ENCODE results near the gene ASPSCR1. TPM values are rescaled to one million over a fixed set of nuclear protein-coding genes. Genes with fewer than 3 reads are reported as not detected.

Gene ASPSCR1
- polyA plus RNA-seq, 1 experiment, result 15.4 TPM

DNA sequence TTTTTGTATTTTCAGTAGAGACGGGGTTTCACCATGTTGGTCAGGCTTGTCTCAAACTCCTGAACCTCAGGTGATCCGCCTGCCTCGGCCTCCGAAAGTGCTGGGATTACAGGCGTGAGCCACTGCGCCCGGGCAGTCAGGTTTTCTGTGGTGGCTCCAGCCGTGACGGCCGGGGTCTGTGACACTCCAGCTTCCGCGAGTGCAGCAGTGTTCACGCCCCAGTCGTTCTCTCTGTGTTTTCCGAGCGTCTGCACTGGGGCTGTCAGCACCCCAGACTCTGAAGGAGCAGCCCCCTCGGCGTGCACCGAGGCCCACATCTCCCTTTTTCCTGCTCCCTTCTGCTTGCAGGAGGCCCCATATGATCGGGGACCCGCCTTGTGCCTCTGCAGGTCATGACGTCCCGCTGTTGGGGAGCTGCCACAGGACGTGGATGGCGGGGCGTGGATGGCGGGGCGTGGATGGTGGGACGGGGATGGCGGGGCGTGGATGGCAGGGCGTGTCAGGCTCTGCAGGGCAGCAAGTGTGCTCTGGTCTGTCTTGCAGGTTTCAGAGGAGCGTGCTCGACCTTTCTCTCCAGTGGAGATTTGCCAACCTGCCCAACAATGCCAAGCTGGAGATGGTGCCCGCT lies 5.7 kb downstream of the ASPSCR1 start:
- CTCF ChIA-PET, result interaction anchor here (0.7 kb wide), 1 partner anchor 8 kb away, joined by 3 read pairs; no protein-coding TSS in a partner anchor
- TF ChIP-seq, protein P1, sequence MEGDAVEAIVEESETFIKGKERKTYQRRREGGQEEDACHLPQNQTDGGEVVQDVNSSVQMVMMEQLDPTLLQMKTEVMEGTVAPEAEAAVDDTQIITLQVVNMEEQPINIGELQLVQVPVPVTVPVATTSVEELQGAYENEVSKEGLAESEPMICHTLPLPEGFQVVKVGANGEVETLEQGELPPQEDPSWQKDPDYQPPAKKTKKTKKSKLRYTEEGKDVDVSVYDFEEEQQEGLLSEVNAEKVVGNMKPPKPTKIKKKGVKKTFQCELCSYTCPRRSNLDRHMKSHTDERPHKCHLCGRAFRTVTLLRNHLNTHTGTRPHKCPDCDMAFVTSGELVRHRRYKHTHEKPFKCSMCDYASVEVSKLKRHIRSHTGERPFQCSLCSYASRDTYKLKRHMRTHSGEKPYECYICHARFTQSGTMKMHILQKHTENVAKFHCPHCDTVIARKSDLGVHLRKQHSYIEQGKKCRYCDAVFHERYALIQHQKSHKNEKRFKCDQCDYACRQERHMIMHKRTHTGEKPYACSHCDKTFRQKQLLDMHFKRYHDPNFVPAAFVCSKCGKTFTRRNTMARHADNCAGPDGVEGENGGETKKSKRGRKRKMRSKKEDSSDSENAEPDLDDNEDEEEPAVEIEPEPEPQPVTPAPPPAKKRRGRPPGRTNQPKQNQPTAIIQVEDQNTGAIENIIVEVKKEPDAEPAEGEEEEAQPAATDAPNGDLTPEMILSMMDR (IDR thresholded peaks at IDR 0.05; ENCODE audit: insufficient read depth, low read depth, low read length), result no peak
- no peaks in the 10 kb centered on the region for H3K27me3 ChIP-seq (ENCODE audit: control insufficient read depth, insufficient read depth, low read length)
- H3K4me3 ChIP-seq (ENCODE audit: low read depth, low read length), result no peak overlapping the region
- no peak for DNase-seq (ENCODE audit: low read depth)
- POLR2A ChIA-PET, result no interaction called here
- peaks cover 16% of the 10 kb centered on the region for H3K36me3 ChIP-seq (ENCODE audit: control insufficient read depth, insufficient read depth, low read length)

DNA sequence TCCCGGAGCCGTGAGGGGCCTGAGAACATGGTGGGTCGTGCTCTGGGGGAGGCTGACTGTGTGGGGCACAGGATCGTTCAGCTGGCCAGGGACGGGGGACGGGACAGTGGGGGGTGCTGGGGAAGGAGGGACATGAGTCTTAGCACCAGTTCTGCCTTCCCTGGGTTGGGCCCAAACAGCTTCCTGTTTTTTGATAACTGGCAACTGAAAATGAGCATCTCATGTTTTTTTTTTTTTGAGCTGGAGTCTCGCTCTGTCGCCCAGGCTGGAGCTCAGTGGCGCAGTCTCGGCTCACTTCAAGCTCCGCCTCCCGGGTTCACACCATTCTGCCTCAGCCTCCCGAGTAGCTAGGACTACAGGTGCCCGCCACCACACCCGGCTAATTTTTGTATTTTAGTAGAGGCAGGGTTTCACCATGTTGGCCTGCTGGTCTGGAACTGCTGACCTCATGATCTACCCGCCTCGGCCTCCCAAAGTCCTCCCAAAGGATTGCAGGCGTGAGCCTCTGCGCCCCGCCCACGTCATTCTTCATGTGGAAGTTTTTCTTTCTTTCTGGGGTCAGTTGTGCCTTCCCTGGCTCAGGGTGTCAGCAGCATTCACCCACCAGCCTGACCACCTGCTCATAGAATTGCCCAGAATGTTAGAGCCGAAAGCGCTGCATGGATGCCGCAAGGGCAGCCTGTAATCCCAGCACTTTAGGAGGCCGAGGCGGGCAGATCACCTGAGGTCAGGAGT lies 6.4 kb downstream of the ASPSCR1 start:
- H3K36me3 ChIP-seq (ENCODE audit: control insufficient read depth, insufficient read depth, low read length), result peaks cover 16% of the 10 kb centered on the region
- ChIA-PET POLR2A (no interaction called here), CTCF (interaction anchor here (0.7 kb wide), 1 partner anchor 8 kb away, joined by 3 read pairs; no protein-coding TSS in a partner anchor)
- no peak for DNase-seq (ENCODE audit: low read depth)
- no peaks in the 10 kb centered on the region for H3K27me3 ChIP-seq (ENCODE audit: control insufficient read depth, insufficient read depth, low read length)
- TF ChIP-seq, protein P1 (IDR thresholded peaks at IDR 0.05; ENCODE audit: insufficient read depth, low read depth, low read length), result no peak
- H3K4me3 ChIP-seq (ENCODE audit: low read depth, low read length), result no peak overlapping the region

DNA sequence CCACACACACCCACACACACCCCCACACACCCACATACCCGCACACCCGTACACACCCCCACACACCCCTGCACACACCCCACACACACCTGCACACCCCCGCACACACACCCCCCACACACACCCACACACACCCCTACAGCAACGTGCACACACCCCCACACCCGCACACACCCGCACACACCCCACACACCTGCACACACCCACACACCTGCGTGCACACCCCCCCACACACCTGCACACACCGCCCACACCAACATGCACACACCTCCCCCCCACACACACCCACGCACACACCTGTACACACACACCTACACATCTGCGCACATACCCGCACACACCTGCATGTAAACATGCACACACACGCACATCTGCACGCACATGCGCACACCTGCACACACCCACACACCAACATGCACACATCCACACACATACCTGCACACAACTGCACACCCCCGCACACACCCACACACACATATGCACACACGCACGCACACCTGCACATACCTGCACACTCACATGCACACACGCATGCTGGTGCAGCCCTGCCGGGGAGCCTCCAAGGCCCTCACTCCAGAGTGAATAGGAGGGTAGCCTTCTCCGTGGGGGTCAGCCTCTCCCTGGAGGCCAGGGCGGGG lies 7.5 kb downstream of the ASPSCR1 start:
- POLR2A ChIA-PET, result interaction anchor here (0.7 kb wide), 1 partner anchor 136 kb away, joined by 4 read pairs; no protein-coding TSS in a partner anchor
- TF ChIP-seq, protein P1 (IDR thresholded peaks at IDR 0.05; ENCODE audit: insufficient read depth, low read depth, low read length), result no peak
- peaks cover 14% of the 10 kb centered on the region for H3K36me3 ChIP-seq (ENCODE audit: control insufficient read depth, insufficient read depth, low read length)
- H3K4me3 ChIP-seq (ENCODE audit: low read depth, low read length), result no peak overlapping the region
- no peaks in the 10 kb centered on the region for H3K27me3 ChIP-seq (ENCODE audit: control insufficient read depth, insufficient read depth, low read length)
- no peak for DNase-seq (ENCODE audit: low read depth)
- CTCF ChIA-PET, result interaction anchor here (1.4 kb wide), 1 partner anchor 25 kb away, joined by 5 read pairs; no protein-coding TSS in a partner anchor

DNA sequence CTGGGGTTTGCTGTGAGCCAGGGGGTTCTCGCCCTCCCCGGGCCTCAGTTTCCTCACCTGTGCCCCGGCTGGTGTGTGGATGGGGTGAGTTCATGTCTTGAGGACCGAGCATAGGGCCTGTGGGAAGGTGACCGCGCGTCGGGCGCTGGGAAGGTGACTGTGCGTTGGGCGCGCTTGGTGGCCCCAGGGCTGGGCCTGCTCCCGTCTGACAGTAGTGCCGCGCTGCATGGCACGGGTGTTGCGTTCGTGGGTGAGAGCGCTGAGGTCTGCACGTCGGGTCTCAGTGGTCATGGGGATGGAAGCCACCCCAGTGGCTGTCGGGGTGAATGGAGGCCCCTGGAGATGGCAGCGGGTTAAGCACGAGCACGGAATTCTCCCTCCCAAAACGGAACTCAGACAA lies 9.2 kb downstream of the ASPSCR1 start:
- ChIA-PET POLR2A (no interaction called here), CTCF (no interaction called here)
- TF ChIP-seq, protein P1 (IDR thresholded peaks at IDR 0.05; ENCODE audit: insufficient read depth, low read depth, low read length), result no peak
- no peaks in the 10 kb centered on the region for H3K27me3 ChIP-seq (ENCODE audit: control insufficient read depth, insufficient read depth, low read length)
- H3K36me3 ChIP-seq (ENCODE audit: control insufficient read depth, insufficient read depth, low read length), result peaks cover 14% of the 10 kb centered on the region
- no peak overlapping the region for H3K4me3 ChIP-seq (ENCODE audit: low read depth, low read length)
- no peak for DNase-seq (ENCODE audit: low read depth)

DNA sequence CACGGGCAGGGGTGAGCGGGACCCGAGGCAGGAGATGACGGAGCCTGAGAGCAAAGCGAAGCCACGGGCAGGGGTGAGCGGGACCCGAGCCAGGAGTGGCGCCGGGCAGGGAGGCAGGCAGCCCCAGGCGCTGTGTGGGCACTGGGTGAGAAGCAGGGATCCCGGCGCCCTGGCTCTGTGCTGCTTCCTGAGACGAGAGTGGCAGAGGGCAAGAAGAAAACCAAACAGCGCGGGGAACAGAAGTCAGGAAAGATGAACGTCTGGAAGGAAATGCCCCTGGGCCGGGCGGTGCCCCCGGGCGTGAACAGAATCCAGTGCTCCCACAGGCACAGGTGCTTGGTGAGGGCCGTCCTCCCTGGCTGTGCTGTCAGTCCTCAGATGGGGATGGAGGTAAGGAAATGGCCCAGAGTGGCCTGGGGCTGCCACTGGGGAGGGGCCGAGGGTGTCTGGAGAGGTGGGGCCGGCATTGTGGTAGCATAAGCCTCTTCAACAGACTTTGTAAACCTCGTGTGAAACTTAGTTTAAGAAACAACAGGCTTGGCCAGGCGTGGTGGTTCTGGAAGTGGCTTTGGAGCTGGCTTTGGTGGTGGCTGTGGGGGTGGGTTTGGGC lies 9.8 kb downstream of the ASPSCR1 start:
- Histone ChIP-seq H3K36me3 (ENCODE audit: control insufficient read depth, insufficient read depth, low read length) (peaks cover 14% of the 10 kb centered on the region), H3K27me3 (ENCODE audit: control insufficient read depth, insufficient read depth, low read length) (no peaks in the 10 kb centered on the region), H3K4me3 (ENCODE audit: low read depth, low read length) (no peak overlapping the region)
- POLR2A ChIA-PET, result no interaction called here
- TF ChIP-seq, protein P1 (IDR thresholded peaks at IDR 0.05; ENCODE audit: insufficient read depth, low read depth, low read length), result no peak
- CTCF ChIA-PET, result no interaction called here
- DNase-seq (ENCODE audit: low read depth), result no peak
